Osteoblast (primary cell): ENCODE measurements around the gene SPATA6L. TPM values are rescaled to one million over a fixed set of nuclear protein-coding genes. Genes with fewer than 3 reads are reported as not detected.

Experiments used
- DNase-seq: peaks from one replicate; pipeline ENCODE4 v3.0.0; 2011; ENCODE audit warnings: low spot score, mixed read lengths; ENCODE audit not compliant: insufficient read length; ENCODE audit errors: missing footprints
- H2AFZ ChIP-seq: 2 replicates; pipeline ENCODE4 v1.6.0; 2011; ENCODE audit warnings: mild to moderate bottlenecking, low read length
- H3K27ac ChIP-seq: 2 replicates; pipeline ENCODE4 v1.5.1; 2011; ENCODE audit warnings: mild to moderate bottlenecking, low read depth, low read length, moderate library complexity
- H3K27me3 ChIP-seq: 2 replicates; pipeline ENCODE4 v1.6.0; 2012; ENCODE audit warnings: mild to moderate bottlenecking, control low read depth, inconsistent platforms, low read length, moderate library complexity; ENCODE audit not compliant: insufficient read depth
- H3K36me3 ChIP-seq: 2 replicates; pipeline ENCODE4 v1.5.1; 2011; ENCODE audit warnings: mild to moderate bottlenecking, low read length, control low read depth, moderate library complexity; ENCODE audit not compliant: insufficient read depth
- H3K4me1 ChIP-seq: 2 replicates; pipeline ENCODE4 v1.5.1; 2011; ENCODE audit warnings: mild to moderate bottlenecking, low read length, control low read depth, moderate library complexity; ENCODE audit not compliant: insufficient read depth
- H3K4me2 ChIP-seq: 2 replicates; pipeline ENCODE4 v1.6.0; 2011; ENCODE audit warnings: mild to moderate bottlenecking, low read length; ENCODE audit not compliant: insufficient read depth
- H3K4me3 ChIP-seq: fragments of 200-600 bp; sonication (generic); 3 replicates; pipeline ENCODE4 v1.5.1; 2012; ENCODE audit warnings: mild to moderate bottlenecking, low read length, inconsistent platforms; ENCODE audit not compliant: insufficient read depth
- H3K79me2 ChIP-seq: 2 replicates; pipeline ENCODE4 v1.6.0; 2012; ENCODE audit warnings: mild to moderate bottlenecking, low read length, control low read depth, inconsistent platforms; ENCODE audit not compliant: insufficient read depth
- H3K9me3 ChIP-seq: 2 replicates; pipeline ENCODE4 v1.5.1; 2011; ENCODE audit warnings: low read depth, low read length, control low read depth
- H4K20me1 ChIP-seq: 2 replicates; pipeline ENCODE4 v1.6.0; 2012; ENCODE audit warnings: mild to moderate bottlenecking, low read length, control low read depth; ENCODE audit not compliant: insufficient read depth
- CTCF ChIP-seq: IDR thresholded peaks from 2 replicates; pipeline ENCODE4 v1.5.1; 2011; ENCODE audit warnings: mild to moderate bottlenecking, low read depth, low read length, moderate library complexity; ENCODE audit errors: extremely low read depth
- total RNA-seq: library from RNA; depleted of rRNA; stranded (reverse); fragments of >200 nt; gene quantifications from 2 replicates; pipeline ENCODE4 v1.2.3, GENCODE V29; 2012

SPATA6L gene
- total RNA-seq, 1 donor: 0.72 TPM

DNA sequence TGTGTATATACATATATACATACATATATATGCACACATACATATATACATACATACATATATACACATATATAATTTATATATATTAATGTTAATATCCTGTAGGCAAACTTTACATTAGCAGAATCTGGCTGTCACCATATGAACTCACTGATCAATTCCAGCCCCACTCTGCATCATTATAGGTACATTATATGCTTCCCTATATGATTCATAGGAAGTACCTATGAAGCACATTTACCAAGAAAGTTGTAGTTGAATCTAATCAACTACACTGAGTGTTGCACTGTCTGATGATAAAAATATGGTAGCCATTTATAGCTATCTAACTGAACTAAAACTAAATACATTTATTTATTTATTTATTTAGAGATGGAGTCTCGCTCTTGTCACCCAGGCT is 5.5 kb upstream of the SPATA6L start:
- Histone ChIP-seq H3K36me3 (no peaks in the 10 kb centered on the region), H3K27ac (no peak overlapping the region), H3K4me2 (no peak overlapping the region), H2AFZ (no peak overlapping the region), H3K4me3 (no peak overlapping the region), H3K27me3 (no peaks in the 10 kb centered on the region), H4K20me1 (no peaks in the 10 kb centered on the region), H3K4me1 (peaks cover 7% of the 10 kb centered on the region), H3K9me3 (no peaks in the 10 kb centered on the region), H3K79me2 (no peaks in the 10 kb centered on the region)
- no peak for DNase-seq
- no peak for TF ChIP-seq CTCF

DNA sequence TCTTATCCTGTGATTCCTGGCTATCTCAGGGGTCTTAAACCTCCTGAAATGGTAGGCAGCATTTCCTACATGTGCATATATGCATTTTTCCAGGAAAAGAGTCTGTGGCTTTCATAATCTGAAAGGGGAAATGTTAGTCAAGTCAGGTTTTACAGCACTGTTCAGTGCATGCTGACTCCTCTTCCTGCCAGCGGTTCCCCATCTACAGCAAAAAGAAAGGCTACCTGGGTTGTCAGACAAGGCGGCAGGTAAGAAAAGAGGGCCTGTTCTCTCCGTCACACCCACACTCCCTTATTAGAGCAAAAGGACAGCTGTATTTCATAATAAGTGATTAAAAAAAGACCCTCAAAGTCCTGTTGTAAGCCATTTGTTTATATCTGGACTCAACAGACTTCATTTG is 4.3 kb upstream of the SPATA6L start:
- no peak overlapping the region for H3K4me2 ChIP-seq
- H3K36me3 ChIP-seq: no peaks in the 10 kb centered on the region
- DNase-seq: no peak
- no peak overlapping the region for H2AFZ ChIP-seq
- H3K4me1 ChIP-seq: peaks cover 15% of the 10 kb centered on the region
- H3K79me2 ChIP-seq: no peaks in the 10 kb centered on the region
- no peaks in the 10 kb centered on the region for H3K27me3 ChIP-seq
- H3K9me3 ChIP-seq: no peaks in the 10 kb centered on the region
- no peak for TF ChIP-seq CTCF
- no peak overlapping the region for H3K27ac ChIP-seq
- no peak overlapping the region for H3K4me3 ChIP-seq
- H4K20me1 ChIP-seq: no peaks in the 10 kb centered on the region

DNA sequence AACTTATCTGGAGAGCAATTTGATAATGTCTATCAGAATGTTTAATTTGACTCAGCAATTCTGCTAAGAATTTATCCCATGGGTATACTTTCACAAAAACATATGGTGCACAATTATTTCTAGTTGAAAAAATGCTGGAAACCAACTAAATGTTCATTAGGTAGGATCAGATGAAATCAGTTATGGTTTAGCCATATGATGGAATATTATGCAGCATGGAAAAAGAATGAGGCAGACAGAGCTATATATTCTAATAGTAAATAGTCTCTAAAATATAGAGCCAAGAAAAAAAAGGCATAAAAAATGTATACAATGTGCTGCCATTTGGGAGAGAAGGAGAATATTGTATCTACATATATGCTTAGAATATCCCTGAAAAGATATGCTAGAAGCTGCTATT is 3.6 kb upstream of the SPATA6L start:
- H3K27me3 ChIP-seq: no peaks in the 10 kb centered on the region
- no peak overlapping the region for H3K27ac ChIP-seq
- peaks cover 17% of the 10 kb centered on the region for H3K4me1 ChIP-seq
- H3K4me2 ChIP-seq: no peak overlapping the region
- no peaks in the 10 kb centered on the region for H3K79me2 ChIP-seq
- H3K9me3 ChIP-seq: no peaks in the 10 kb centered on the region
- no peak overlapping the region for H3K4me3 ChIP-seq
- H3K36me3 ChIP-seq: no peaks in the 10 kb centered on the region
- DNase-seq: no peak
- no peaks in the 10 kb centered on the region for H4K20me1 ChIP-seq
- no peak for TF ChIP-seq CTCF
- no peak overlapping the region for H2AFZ ChIP-seq

DNA sequence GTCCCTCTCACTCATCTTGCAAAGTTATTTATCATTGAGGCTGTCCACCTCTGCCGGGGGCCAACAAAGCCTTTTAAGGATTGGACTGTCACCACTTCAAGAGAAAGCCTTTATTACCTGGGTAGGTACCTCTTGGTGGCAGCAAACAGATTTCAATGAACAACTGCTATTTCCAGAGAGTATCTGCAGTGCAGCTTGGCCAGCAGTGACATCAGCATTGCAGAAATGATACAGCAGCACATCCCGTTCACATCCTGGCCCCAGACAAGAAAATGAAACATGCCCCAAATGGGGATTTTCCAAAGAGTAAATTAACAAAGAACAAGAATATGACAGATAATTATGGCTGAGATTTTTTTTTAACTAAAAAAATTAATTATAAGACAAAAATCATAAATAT is 2.3 kb upstream of the SPATA6L start:
- no peak for TF ChIP-seq CTCF
- Histone ChIP-seq H2AFZ (no peak overlapping the region), H3K4me3 (no peak overlapping the region), H3K27ac (no peak overlapping the region), H3K27me3 (no peaks in the 10 kb centered on the region), H3K4me1 (peaks cover 19% of the 10 kb centered on the region), H3K79me2 (no peaks in the 10 kb centered on the region), H4K20me1 (no peaks in the 10 kb centered on the region), H3K4me2 (no peak overlapping the region), H3K36me3 (no peaks in the 10 kb centered on the region), H3K9me3 (no peaks in the 10 kb centered on the region)
- DNase-seq: no peak
